ENCODE data around the gene MARCHF2.

MARCHF2 gene

GRCh38 chr19:8454218-8454617 lies 41.1 kb downstream of the MARCHF2 start:
- DNase-seq (ENCODE audit: low spot score) = no peak

- DNase-seq (ENCODE audit: low spot score) = no peak
Observed at GRCh38 chr19:8455018-8455417, 41.9 kb downstream of the MARCHF2 start.

- no peak for DNase-seq (ENCODE audit: low spot score)
Observed at GRCh38 chr19:8456064-8456463, 43.0 kb downstream of the MARCHF2 start.

- no peak for DNase-seq (ENCODE audit: low spot score)
Observed at GRCh38 chr19:8457209-8457608, 44.1 kb downstream of the MARCHF2 start.

GRCh38 chr19:8457827-8458226 lies 44.7 kb downstream of the MARCHF2 start:
- DNase-seq (ENCODE audit: low spot score) = no peak

GRCh38 chr19:8458380-8458779 lies 45.3 kb downstream of the MARCHF2 start:
- no peak for DNase-seq (ENCODE audit: low spot score)

GRCh38 chr19:8459095-8459494 lies 46.0 kb downstream of the MARCHF2 start:
- DNase-seq (ENCODE audit: low spot score) = no peak

- no peak for DNase-seq (ENCODE audit: low spot score)
Observed at GRCh38 chr19:8459520-8460270, 46.6 kb downstream of the MARCHF2 start.

GRCh38 chr19:8460516-8461298 lies 47.6 kb downstream of the MARCHF2 start:
- no peak for DNase-seq (ENCODE audit: low spot score)

- DNase-seq (ENCODE audit: low spot score) = no peak
Observed at GRCh38 chr19:8461376-8461775, 48.3 kb downstream of the MARCHF2 start.

GRCh38 chr19:8461891-8462290 lies 48.8 kb downstream of the MARCHF2 start:
- DNase-seq (ENCODE audit: low spot score) = no peak

- no peak for DNase-seq (ENCODE audit: low spot score)
Observed at GRCh38 chr19:8462571-8462970, 49.5 kb downstream of the MARCHF2 start.

GRCh38 chr19:8463365-8463764 lies 50.3 kb downstream of the MARCHF2 start:
- no peak for DNase-seq (ENCODE audit: low spot score)

GRCh38 chr19:8466018-8466417 lies 52.9 kb downstream of the MARCHF2 start:
- no peak for DNase-seq (ENCODE audit: low spot score)

GRCh38 chr19:8468124-8468523 lies 55.0 kb downstream of the MARCHF2 start:
- no peak for DNase-seq (ENCODE audit: low spot score)

GRCh38 chr19:8468761-8469373 lies 55.8 kb downstream of the MARCHF2 start:
- DNase-seq (ENCODE audit: low spot score) = no peak

- no peak for DNase-seq (ENCODE audit: low spot score)
Observed at GRCh38 chr19:8469613-8470368, 56.7 kb downstream of the MARCHF2 start.

- DNase-seq (ENCODE audit: low spot score) = no peak
Observed at GRCh38 chr19:8473648-8474476, 60.8 kb downstream of the MARCHF2 start.

- DNase-seq (ENCODE audit: low spot score) = no peak
Observed at GRCh38 chr19:8475005-8475404, 61.9 kb downstream of the MARCHF2 start.

- no peak for DNase-seq (ENCODE audit: low spot score)
Observed at GRCh38 chr19:8476524-8476923, 63.4 kb downstream of the MARCHF2 start.

GRCh38 chr19:8477889-8478288 lies 64.8 kb downstream of the MARCHF2 start:
- no peak for DNase-seq (ENCODE audit: low spot score)

All from hematopoietic multipotent progenitor cell treated with erythropoietin and hydrocortisone succinate and interleukin-3 and kit ligand, for 15 days (in vitro differentiated cells).